HG02885 (cell line): ENCODE measurements around the gene PDP2.
A peak's percentile ranks its signal among the peaks of the same experiment; 100 is the strongest.

ENCODE experiments used
- ATAC-seq: cut with Tn5 transposase; IDR thresholded peaks from one replicate; pipeline ENCODE4 v1.9.1; 2021; ENCODE audit warnings: mild to moderate bottlenecking; ENCODE audit not compliant: unreplicated experiment, poor library complexity

Gene PDP2

DNA sequence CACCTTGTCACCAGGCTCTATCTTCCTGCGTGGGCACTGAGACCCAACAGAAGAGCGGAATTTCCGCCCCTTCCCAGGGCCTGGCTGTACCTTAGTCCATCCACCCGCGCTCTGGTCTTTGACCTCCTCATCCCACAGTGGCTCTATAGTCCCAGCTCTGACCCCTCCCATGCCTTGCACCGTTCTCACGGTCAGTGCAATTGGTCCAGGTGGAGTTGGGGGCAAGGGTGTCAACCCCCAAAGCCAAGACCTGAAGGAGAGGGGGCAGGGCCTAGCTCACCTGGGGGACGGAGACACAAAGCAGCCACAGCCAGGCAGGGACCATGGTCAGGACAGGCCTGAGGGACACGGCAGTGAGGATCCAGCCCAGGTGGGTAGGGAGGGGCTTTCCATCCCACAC, 37.4 kb downstream of the PDP2 start:
- ATAC-seq, result no peak

- ATAC-seq, result no peak
Observed at GRCh38 chr16:66918355-66918754, 38.0 kb downstream of the PDP2 start.

GRCh38 chr16:66918803-66919568, 38.7 kb downstream of the PDP2 start, which contains the start of gene CDH16:
Gene CDH16, minus strand, starts transcription at chr16:66918885. Its CDS starts 820 bp downstream, at chr16:66918065.
- ATAC-seq, result no peak

DNA sequence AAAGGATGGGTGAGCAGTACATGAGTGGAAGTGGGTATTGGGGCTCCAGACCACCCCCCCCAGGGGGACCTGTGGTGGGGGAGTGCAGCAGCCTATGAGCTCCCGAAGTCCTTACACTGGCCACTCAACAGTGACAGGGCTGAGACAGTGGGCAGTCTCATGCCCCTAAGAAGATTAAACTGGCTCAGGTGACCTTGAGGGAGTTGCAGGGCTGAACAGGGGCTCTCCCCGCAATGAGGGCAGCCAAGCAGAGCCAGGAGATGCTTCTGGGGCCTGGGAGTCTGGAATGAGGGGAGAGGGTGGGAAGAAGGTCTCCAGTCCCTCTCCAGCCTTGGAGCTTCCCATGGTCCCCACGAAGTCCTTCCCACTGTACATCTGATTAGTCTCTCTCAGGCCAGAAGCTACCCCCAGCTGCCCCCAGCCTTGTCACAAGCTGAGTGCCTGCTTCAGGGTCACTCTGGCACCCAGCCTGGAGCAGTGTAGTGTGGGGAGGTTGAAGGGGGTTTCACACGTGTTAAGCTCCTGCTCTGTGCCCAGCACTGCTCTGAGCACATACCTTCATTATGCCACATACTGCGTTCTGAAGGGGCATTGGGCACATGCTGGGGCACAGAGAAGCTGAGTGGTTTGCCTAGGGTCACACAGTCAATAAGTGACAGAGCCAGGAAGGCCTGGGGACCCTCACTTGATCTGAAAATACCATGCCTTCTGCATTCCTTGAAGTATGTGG, 39.4 kb downstream of the PDP2 start:
- no peak for ATAC-seq

DNA sequence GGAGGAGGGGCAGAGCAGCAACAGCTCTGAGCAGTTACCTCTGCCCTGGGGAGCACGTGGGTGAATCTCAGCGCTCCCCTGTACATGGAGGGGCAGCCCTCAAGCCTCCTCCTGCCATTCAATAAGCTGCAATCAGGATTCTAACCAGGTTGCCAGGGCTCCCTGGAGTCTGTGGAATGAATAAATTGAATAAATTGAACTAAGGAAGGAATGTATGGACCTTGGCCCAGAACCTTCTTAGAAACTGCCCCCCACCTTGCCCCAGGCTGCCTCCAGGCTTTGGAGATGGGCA, 39.9 kb downstream of the PDP2 start:
- no peak for ATAC-seq

DNA sequence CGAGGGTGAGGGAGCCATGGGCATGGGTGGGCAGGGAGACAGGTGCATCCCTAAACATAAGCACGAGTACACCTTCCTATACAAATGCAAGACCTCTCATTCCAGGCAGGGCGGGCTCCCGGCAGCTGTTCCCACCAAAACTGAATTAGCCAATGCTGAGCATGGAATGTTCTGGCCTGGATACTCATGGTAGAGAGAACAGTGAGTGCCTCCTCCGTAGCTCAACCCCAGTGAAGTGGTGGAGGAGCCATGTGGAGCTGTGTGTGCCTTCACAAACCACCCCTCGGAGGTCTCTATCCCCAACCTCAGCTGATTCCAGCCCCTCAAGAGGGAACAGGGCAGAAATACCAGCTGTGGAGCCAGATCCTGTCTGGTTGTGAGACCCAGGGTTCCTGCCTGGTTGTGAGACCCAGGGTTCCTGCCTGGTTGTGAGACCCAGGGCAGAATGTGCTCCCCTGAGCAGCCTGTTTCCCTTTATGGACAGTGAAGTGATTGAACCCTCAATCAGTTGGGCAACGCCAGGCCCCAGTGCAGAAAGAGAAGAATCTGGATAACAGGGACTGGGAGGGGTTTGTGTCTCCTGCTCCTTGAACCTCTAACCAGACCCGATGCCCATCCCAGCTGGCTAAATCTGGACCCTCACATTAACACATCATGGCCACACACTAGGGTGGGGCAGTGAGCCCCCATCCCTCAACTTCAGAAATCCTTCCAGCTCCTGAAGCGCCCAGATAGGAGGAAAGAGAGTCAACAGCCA, 40.8 kb downstream of the PDP2 start:
- ATAC-seq, result no peak

DNA sequence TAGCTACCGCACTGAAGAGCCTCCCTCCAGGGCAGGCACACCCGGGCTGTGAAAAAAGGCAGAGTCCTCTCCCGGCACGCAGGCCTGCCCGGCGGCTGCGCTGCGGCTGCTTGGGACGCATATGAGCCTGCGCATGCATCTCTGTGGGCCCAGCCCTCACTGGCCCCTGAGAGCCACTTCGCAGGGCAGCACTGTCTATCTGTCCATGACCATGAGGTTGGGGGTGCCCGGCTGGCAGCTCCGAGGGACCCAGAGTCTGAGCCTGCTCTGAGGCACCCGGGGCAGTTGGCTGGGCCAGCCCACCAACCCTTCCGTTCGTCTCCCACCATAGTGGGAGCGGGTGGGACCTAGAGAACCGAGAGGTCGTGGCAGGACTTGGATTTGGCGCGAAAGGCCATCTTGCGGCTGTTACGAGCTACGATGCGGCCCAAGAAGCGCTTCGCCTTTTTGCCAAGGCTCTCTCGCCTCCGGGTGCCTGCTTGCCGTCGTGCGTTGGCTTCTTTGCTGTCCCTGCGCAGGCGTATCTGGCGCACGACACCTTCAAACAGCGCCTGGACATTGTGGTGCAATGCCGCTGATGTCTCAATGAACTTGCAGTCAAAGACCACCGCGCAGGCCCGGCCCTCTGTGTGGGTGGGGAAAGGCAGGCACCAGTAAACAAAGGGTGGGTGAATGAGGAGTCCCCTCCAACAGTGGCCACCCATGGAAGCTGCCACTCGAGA, 41.6 kb downstream of the PDP2 start:
- ATAC-seq, result no peak

DNA sequence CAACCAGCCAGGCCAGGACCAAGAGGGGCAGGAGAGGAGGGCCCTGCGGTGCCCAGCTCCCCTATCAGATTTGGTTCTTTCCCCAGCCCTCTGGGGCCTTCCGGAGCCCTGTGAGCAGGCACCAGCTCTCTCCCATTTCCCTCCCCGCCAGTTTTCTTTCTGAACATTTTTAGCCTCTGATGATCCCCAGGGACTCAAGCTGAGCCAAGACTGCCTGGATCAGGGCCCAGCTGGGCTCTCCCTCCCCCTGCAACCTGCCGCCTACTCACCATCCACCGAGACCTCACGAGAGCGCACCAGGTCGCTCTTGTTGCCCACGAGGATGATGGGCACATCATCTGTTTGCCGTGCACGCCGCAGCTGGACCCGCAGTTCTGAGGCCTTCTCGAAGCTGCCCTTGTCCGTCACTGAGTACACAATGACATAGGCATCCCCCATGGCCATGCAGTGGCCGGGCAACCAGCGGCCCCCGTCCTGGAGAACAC, 43.0 kb downstream of the PDP2 start:
- no peak for ATAC-seq

DNA sequence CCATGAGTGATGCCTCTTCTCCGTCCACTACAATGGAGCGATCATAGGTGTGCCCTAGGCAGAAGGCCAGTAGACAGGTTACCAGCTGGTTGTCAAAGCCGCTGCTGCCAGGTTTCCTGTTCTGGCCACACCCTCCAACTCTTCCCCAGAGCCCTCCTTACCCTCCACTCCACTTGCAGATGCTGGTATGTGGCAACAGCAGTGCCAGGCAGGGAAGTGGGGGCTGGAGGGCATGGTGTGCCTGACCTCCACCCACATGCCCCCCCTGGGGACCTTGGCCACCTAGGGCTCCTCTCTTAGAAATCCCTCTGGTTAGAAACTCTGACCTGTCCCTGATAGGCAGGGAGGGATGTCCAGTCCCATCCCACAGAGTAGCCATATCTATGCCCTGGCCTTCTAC, 43.6 kb downstream of the PDP2 start:
- no peak for ATAC-seq

GRCh38 chr16:66924527-66925321, 44.4 kb downstream of the PDP2 start:
- peak; percentile 50 for ATAC-seq

DNA sequence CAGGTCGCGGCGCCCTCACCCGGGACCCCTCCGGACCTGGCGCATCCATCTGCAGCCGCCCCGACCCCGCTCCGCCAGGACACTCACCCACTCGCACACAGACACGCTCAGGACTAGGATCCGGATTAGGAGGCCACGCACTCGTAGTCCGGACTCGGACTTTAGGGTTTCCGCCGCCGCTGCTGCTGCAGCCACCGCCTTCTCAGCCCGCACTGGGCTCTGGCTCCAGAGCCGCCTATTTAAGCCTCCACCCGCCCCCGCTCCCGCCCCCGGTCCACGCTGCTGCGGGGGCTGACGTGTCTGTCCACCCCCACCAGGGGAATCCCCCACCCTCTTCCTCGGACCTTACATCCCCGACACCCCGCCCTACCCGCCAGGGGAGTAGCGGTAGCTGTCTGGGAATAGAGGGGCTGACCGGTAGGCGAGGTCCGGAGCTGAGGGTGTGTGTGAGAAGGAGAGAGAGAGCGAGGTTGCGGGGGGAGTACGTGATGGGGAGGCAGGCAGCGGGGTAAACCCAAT, 45.1 kb downstream of the PDP2 start, which contains the start of gene RRAD:
RRAD (minus strand) TSS at position 214 of the 519 bp plus-strand sequence. CDS start 356 bp downstream, outside the sequence.
- peak; percentile 24 for ATAC-seq

- ATAC-seq, result no peak
Observed at GRCh38 chr16:66926171-66926947, 46.0 kb downstream of the PDP2 start.

- ATAC-seq, result no peak
Observed at GRCh38 chr16:66926961-66927436, 46.7 kb downstream of the PDP2 start.

- ATAC-seq, result no peak
Observed at GRCh38 chr16:66927918-66928649, 47.8 kb downstream of the PDP2 start.

GRCh38 chr16:66928702-66929388, 48.5 kb downstream of the PDP2 start:
- ATAC-seq, result no peak

DNA sequence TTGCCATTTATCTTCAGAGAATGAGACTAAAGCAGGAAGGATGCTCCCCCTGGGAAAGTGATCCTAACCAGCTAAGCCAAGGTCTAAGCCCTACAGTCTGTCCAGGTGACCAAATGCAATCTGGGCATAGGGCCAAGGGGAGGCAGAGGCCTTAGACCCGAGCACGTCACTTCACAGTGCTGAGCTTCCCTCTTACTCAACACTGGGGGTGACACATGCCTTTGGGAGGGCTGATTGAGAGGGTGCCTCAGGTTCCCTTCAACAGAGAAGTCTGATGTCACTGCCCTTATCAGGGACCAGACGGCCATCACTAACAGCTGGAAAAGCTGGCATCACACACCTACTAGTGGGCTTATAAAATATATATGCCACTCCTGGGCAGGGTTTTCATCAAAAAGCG, 49.9 kb downstream of the PDP2 start:
- ATAC-seq, result no peak

- no peak for ATAC-seq
Observed at GRCh38 chr16:66931665-66932064, 51.4 kb downstream of the PDP2 start.
